GM19023 (cell line): Measurements from ENCODE around the gene DCTD.

Source experiments
- ATAC-seq: cut with Tn5 transposase; IDR thresholded peaks from one replicate; pipeline ENCODE4 v1.9.1; 2021; ENCODE audit warnings: mild to moderate bottlenecking, moderate library complexity; ENCODE audit not compliant: unreplicated experiment

The DCTD gene

DNA sequence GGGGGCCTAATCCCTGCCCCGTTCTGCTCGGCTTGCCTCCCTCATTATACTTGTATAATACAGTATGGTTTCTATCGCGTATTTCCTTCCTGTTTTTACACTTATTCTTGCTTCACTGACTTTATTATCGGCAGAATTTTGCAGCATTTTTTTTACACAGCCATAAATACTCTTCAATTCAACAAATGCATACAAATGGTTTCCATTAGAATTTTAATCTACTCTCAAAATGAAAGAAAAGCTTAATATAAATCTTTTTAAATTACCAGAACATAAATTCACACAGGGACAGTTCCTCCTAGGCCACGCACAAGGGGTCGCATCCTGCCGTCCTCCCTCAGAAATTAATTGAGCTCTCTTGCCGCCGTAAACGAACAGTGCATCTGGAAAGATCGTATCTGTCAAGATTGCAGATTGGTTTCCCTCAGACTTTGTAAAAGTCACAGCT lies 42.9 kb downstream of the DCTD start:
- ATAC-seq = no peak

DNA sequence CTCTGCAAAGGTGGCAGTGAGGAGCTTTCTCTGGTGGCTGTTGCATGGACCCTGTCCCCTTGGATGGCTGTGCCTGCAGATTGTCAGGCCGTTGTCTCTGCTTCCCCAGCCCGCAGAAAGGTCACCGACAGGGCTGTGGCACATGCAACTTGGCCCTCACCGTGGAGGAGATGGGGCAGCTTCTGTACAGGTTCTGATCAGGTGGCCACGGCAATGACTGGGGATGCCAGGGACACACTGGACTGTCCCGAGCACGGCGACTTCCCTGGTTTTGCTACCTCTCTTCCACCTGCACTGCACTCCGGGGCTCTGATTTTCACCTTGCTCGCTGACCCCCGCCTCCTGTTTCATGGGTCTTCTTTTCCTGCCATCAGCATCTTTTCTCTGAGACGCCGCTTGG lies 43.5 kb downstream of the DCTD start:
- ATAC-seq = no peak

DNA sequence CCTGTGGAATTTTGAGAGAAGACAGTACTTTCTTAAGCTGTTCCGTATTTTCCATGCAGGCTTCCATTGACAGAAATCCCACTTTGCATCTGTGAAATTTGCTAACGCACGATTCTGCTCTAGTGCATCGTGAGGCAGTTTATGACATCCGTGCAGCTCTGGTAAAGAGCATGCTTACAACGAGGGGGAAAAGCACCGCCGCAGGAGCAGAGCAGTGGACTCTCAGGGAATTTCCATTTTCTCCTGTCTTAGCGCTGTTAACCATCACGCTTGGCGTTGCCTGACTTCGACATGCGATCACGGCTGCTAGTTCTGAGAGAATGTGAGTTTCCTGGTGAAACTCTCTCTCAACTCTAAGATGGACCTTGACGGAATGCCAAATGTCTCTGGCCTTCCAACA lies 43.9 kb downstream of the DCTD start:
- ATAC-seq = no peak

DNA sequence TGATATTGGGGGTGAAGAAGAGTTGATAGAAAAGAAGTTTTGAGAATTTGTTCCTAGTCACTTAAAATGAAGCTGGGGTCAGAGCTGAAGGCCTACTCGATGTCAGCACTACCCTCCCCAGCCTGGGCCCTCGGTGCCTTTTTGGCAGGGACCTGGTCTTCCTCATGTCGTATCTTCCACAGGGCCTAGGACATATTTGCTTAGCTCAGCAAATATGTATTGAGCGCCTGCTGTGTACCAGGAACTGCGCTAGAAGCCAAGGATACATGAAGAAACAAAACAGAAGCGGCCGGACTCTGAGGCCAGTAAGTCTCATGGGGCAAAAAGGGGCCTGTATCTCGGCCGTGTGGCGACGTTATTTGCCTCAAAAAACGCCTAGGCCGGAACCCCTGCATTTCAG lies 44.3 kb downstream of the DCTD start:
- ATAC-seq = no peak

DNA sequence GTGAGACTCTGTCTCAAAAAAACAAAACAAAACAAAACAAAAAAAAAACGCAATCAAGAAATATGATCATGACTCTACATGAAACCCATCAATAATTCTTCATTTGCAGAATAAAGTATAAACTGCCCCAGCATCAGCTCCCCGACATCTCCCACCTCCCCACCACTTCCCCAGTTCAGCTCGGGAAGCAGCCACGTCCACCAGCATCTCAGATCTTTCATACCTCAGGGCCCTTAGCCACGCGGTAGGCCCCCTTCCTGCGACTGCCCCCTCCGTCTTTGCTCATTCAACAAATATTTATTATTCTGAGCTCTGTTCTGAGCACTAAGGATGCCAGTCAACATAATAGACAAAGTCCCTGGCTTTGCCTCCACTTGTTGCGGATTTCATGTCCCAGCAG lies 45.6 kb downstream of the DCTD start:
- no peak for ATAC-seq

DNA sequence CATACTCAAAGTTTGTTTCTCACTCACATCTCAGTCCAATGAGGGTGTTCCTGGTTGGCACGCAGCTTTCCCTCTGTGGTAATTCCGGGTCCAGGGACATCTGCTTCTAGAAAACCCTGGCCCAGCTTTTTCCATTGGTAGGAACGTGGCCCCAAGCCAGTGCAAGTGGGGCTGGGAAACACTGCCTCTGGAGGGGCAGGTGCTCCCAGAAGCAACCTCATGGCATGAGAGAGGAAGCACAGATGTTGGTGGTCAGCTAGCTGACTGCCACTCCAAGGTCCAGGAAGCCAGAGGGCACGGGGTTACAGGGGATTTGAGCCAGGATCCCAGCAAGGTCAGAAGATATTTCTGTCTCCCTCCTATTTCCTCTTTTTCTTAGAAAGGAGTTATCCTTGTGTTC lies 47.5 kb downstream of the DCTD start:
- no peak for ATAC-seq

DNA sequence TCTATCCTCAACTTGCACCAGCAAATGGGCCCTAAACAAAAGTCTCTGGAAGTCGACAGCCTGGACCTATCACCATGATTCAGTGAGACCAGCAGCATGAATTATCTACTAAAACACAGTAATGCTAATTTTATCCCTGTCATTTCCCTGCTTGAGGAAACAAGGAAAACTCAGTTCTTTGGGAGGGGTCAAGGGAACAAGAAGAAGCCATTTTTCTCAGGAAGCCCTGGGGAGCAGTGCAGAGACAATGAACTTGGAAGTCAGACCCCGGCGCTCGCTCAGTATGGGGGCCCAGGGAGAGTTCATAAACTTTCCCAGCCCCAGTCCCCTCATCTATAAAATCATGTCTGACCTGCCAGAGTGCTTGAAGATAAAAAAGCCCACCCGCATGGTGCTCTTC lies 50.4 kb downstream of the DCTD start:
- ATAC-seq = no peak

DNA sequence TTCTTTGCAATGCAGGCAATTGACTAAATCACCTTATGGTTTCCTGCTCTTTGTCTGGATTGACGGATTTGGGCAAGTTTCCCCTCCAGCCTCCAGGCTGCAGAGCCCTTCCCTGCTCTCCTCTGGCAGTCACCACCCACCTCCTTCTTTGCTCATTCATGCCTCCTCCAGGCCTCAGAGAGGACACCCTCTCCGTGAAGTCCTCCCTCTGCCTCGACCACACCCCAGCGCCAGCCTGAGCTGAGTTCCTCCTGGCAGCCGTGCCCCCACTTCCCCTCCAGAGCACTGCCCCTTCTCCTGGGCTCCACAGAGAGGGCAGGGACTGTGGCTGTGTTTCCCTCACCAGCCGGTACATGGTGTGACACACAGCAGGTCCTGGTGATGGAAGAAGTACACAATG lies 53.7 kb downstream of the DCTD start:
- ATAC-seq = no peak

DNA sequence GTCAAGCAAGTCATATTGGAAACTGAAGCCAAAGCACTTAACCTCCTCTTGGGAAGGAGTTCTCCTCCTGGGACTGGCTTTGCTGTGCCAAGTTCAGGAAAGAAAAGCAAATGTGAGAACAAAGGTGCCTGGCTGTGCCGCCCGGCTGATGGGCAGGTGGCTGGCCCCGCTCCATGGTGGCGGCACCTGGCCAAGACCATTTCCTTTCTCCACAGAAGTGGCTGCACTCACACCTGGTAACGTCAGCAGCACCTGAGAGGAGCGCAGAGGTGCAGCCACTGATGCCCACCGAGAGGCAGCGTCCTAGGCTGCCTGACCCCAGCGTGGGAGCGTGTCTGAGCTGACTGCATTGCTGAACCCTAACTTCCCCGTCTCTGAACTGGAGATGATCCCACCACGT lies 54.3 kb downstream of the DCTD start:
- no peak for ATAC-seq

DNA sequence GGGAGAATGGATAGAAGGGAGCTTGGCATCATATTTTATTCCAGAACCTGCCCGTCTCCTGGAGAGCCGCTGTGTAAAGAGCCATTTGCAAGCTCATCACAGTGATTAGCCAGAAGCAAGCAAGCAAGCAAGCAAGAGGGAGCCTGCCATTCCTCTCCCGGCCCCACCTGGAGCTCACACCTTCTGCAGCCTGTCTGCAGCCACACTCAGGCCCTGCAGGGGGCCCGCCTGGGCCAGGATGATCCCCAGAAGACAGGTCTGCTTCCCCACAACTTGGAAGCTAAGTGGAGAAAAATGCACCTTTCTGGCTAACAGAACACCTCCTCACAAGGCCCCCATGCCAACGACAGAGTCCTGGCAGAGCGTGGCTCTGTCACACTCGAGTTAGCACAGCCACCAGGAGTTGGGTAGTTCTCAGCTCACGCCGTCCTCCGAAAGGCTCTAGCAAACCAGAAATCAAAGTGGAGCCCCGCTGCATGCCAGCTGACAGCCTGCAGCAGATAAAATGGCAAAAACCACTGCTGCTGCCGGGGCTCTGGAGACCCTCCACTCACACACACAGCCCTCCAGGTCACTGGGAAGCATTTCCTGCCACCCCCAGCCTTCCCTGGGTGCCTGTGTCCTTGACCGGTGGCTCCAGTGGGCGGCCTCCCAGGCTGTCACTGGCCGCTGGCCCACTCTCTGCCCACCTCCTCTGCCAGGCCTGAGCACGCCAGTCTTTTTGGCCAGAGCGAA lies 54.9 kb downstream of the DCTD start:
- no peak for ATAC-seq

DNA sequence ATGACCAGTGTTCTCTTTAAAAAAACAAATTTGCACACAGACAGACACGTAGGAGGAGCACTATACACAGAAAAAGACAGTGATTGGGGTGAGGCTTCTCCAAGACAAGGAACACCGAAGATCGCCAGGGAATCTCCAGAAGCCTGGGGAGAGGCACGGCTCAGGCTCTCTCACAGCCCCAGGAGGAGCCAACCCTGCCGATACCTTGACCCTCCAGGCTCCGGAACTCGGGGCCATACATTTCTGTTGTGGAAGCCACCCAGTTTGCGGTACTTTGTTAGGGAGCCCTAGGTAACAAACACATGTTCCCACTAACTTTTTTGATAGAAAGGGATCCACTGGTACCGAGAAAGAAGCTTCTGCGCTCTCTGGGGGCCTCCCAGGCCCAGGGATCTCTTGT lies 55.8 kb downstream of the DCTD start:
- ATAC-seq = no peak

DNA sequence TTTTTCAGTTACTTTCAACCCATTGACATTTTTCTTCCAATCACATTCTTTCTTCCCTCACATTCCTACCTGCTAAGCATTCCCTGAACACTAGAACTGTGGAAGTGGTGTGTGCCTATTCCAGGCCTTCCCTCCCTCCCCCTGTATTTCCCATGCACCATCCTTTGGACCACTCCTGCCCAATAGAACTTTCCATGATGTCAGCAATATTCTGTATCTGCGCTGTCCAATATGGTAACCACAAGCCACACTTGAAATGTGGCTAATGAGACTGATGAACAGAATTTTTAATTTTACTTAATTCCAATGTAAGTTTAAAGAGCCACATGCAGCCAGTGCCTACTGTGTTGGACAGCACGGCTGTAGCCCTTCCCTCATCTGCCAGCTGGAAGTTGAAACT lies 57.5 kb downstream of the DCTD start:
- ATAC-seq = no peak

DNA sequence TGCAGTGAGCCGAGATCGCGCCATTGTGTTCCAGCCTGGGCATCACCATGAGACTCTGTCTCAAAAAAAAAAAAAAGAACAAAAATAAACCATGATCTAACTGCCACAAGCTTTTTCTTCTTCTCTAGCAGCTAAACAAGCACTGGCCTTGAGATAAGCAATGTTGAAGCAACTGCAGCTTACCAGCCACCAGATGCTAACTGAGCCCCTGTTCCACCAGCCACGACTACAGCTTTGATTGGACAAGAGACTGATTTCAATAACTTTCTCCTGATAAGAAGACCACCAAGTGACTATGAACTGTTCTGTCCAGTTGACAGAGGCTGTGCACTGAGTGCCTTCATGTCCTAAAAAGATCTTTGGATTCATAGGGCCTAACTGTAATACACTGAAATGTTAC lies 58.5 kb downstream of the DCTD start:
- no peak for ATAC-seq

DNA sequence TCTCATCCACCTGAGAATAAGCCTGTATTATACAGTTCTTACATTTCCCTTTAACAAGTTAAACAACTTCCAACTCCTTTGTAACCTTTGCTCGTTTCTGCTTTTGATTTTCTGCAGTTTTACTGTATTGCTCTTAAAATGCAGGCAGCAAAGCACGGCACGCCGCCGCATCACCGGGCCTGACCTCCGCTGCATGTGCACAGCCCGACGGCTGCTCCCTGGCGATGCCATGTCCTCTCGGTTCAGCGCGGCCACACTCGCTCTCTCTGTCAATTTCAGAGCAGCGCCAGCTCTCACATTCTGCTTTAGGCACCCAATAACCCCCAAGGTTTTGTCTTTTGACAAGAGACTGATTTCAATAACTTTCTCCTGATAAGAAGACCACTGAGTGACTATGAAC lies 60.3 kb downstream of the DCTD start:
- ATAC-seq = no peak

DNA sequence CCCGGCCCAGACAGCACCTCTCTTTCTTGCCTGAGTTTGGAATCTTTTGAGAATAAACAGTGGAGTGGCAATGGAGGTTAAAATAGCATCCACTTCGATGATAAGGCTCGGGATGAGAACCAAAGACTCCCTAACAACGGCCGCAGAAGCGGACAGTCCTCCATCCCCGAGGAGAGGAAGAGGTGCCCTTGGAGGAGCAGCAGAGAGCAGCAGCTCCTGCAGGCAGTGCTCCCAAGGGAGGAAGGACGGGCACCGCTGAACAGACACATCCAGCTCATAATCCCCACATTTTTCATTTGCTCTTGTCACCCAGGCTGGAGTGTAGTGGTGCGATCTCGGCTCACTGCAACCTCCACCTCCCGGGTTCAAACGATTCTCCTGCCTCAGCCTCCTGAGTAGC lies 61.3 kb downstream of the DCTD start:
- ATAC-seq = no peak

DNA sequence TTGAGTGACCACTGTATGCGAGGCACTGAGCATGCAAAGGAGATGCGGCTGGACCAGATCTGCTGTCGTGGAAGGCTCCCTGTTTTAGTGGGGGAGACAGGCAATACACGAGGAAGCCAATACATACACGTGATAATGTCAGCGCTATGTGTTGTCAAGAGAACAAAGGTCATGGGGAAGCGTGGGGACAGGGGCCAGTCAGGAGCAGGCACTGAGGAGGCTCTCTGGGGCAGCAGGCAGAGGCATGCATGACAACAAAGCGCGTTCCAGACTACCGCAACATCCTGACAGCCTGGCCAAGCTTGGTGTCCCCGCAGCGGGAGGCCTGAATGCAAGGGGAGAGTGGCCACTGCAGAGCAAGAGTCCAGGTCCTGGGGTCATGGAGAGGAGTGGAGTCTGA lies 61.9 kb downstream of the DCTD start:
- ATAC-seq = no peak

DNA sequence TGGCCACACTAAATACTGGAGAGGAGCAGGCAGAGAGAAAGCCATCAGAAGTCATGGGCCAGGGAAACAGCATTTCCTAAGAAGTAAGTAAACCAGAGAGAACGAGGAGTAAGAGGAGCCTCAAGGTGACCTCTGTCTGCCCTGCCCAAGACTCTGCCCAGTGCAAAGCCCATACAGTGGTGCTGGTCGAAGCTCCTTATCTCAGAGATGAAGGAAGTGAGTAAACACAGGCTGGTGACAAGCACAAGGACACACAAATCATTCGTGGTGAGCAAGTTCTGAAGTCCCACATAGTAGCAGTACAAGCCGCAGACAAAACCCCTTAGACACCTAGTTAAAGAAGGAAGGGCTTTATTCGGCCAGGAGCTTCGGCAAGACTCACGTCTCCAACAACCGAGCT lies 62.7 kb downstream of the DCTD start:
- ATAC-seq = no peak

DNA sequence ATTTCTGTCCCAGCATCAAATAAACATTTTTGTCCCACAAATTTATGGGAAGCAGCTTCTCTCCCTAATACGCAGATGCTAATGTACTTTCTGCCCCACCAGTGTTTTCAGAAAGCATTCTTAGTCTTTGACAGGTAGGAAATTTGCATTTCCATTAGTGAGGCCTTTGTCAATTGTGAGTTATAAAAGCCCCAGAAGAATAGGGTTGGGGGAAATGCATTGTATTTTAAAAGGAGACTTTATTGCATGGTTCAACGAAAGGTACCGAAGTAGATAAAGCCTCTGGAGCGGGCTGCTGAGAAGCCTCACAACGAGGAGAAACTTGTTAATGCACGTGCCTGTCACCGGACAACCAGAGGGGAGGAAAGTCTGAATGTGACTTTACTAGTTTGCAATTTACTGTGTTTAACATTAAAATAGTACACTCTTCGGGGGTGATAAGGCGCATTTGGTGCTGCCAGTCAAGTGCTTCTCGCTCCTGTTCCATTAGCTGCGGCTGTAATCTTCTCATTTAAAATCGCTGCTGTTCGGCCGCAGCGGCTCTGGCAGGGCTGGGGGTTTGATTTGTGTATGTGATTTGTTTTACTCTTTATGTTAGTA lies 63.4 kb downstream of the DCTD start:
- no peak for ATAC-seq

DNA sequence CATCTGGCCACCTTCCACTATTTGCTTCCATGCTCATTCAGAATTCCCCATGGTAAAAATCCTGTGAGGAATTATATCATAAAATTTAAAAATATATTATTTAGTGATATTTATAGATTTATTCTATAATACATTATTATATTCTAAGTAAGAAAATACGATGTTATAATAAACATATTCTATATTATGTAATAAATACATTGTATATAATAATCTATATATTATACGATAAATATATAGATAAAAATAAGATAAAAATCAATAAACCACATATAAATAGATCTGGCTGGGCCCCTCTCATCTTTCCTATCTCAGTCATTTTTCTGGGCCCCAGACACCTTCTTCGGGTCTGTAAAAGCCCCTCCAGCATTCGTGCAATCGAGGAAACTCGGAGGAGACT lies 68.5 kb downstream of the DCTD start:
- no peak for ATAC-seq

DNA sequence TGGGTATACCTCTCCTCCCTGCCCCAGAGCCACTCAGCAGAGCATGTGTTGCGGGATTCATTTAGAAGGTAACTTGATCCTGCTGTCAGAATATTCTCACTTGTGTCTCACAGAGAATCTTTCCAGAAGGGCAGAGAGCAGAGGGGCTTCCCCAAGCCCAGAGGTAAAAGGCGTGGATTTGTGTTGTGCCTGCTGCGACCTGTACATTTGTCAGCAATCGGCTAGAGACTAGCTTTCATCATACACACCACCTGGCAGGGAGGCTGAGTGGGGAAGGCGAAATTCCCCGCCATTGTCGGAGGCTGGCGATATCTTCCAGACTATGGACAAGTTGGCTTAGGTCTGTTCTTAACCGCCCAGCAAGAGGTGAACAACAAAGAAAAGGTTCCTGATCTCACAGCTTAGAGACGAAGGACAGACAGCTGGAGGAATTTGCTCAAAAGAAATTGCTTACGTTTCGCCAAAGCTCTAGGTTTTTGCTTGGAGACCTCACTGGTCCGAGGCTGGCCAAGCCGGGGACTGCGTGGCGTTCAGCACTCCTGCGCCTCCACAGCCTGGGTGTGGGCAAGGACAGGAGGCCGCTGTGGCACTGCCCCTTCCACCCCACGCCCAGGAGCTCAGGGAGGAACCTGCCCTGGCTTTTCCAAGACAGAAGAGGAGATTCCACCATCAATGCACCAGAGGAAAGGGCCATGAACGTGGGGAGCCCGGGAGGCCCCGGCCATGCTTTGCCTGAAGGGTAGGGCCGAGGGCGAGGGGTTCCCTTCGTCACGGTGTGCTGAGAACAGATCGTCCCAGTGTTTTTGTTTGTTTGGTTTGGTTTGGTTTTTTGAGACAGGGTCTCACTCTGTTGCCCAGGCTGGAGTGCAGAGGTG lies 69.4 kb downstream of the DCTD start:
- no peak for ATAC-seq

DNA sequence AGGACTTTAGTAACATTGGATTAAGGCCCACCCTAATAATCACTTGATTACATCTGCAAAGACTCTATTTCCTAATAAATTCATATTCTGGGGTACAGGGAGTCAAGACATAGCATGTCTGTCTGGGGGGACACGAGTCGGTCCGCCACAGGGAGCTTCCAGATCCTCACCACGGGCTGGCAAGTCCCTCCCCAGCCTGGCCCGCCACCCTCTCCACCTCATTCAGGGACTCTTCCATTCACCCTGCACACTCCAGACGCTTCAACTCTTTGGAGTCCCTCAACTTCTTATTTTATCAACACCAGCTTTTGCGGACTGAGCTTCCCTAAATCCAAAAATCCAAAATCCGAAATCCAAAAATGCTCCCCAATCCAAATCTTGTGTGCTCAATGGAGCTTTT lies 71.2 kb downstream of the DCTD start:
- no peak for ATAC-seq

DNA sequence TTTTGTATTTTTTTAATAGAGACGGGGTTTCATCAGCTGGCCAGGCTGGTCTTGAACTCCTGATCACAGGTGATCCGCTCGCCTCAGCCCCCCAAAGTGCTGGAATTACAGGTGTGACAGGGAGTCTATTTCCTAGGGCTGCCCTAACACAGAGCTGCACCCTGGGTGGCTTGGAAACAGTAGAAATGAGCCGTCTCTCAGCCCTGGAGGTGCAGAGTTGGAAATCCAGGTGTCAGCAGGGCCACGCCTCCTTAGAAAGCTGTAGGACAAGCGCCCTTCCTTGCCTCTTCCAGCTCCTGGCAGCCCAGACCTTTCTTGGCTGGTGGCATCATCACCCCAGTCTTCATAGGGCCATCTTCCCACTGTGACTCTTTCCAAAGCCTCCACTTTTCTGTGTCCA lies 71.6 kb downstream of the DCTD start:
- ATAC-seq = no peak
